Thyroid gland (tissue), 4 donors: ENCODE measurements around the gene ETV6.

Experiments
- CTCF ChIP-seq, 6 experiments: fragments of 200-600 bp in 3 of 6; fragments of 450-650 bp in 3 of 6; sonication (generic) in 3 of 6; IDR thresholded peaks; one replicate each; pipeline ENCODE4 v1.5.1; 2016 to 2019; ENCODE audit warnings: antibody characterized with exemption in 6 of 6, mild to moderate bottlenecking in 2 of 6, inconsistent platforms in 1 of 6, moderate library complexity in 1 of 6
- POLR2A ChIP-seq, 2 donors: fragments of 450-650 bp; IDR thresholded peaks; one replicate each; pipeline ENCODE4 v1.6.1; 2017; ENCODE audit warnings: antibody characterized with exemption in 2 of 2, mild to moderate bottlenecking in 2 of 2, moderate library complexity in 1 of 2

GRCh38 chr12:11654802-11655201 lies 5.3 kb downstream of the ETV6 start:
- TF ChIP-seq CTCF (IDR thresholded peaks at IDR 0.05) (no peak), POLR2A (IDR thresholded peaks at IDR 0.05) (no peak)
